ENCODE results near the gene TAF4B.

TAF4B gene

DNA sequence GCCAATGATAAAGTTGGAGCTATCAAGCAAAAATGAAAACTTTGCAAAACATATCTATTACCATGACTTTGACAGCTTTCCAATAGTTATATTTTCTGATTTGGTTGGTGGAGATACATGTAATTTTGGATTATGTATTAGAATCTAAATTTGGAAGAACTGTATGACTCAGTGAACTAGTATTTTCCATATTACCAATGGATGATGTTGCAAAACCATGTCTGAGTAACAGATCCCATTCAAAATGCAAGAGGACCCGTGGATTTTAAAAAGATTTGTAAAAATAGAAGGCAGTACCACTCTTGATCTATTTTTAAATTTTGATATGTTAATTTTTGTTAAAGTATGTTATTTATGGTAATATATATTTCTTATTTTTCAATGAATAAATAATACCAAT is 83.0 kb downstream of the TAF4B start:
- Histone ChIP-seq H3K27ac (ENCODE audit: low read length) (no peak overlapping the region), H3K9me3 (ENCODE audit: control insufficient read depth in 1 of 2, low read length in 2 of 2) (no peaks in the 10 kb centered on the region), H3K4me3 (ENCODE audit: low read depth in 1 of 2, low read length in 2 of 2) (no peak overlapping the region), H3K36me3 (ENCODE audit: control insufficient read depth in 1 of 2, insufficient read depth in 2 of 2, low read length in 2 of 2) (no peaks in the 10 kb centered on the region), H3K27me3 (ENCODE audit: low read depth, low read length) (no peaks in the 10 kb centered on the region), H3K4me1 (ENCODE audit: control insufficient read depth in 1 of 2, insufficient read depth in 2 of 2, low read length in 2 of 2) (no peaks in the 10 kb centered on the region)

DNA sequence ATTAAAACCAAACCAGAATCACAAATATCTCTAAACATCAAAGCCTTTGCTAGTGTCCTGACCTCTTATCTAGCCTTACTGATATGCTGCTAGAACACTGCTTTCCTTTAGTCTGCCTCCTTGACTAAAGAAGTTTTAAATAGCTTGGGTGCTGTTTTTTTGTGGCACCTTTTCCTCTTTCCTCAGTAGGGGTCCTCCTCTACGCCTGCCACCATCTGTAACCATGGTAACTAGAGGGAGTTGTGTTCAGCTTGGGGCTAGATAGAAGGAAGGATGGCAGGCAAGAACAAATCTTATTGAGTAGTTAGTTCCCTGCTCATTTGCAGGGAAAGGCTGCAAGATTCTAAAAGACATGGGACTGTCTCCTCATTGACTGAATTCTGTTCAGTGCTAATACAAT is 86.0 kb downstream of the TAF4B start:
- no peak overlapping the region for H3K4me3 ChIP-seq (ENCODE audit: low read depth in 1 of 2, low read length in 2 of 2)
- no peaks in the 10 kb centered on the region for H3K36me3 ChIP-seq (ENCODE audit: control insufficient read depth in 1 of 2, insufficient read depth in 2 of 2, low read length in 2 of 2)
- H3K27ac ChIP-seq (ENCODE audit: low read length), result no peak overlapping the region

DNA sequence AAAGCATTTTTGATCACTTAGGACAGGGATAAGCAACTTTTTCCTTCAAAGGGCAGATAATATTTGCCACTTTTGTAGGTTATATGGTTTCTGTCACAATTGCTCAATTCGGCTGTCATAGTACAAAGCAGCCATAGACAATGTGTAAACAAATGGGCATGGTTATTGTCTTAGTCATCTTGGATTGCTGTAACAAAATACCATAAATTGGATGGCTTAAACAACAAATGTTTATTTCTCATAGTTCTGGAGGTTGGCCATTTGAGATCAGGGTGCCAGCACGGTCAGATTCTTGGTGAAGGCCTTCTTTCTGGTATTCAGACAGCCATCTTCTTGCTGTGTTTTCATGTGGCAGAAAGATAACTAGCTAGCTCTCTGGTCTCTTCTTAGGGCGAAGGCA is 91.2 kb downstream of the TAF4B start:
- no peaks in the 10 kb centered on the region for H3K27me3 ChIP-seq (ENCODE audit: low read depth, low read length)
- no peaks in the 10 kb centered on the region for H3K4me1 ChIP-seq (ENCODE audit: control insufficient read depth in 1 of 2, insufficient read depth in 2 of 2, low read length in 2 of 2)
- no peak overlapping the region for H3K27ac ChIP-seq (ENCODE audit: low read length)
- no peaks in the 10 kb centered on the region for H3K36me3 ChIP-seq (ENCODE audit: control insufficient read depth in 1 of 2, insufficient read depth in 2 of 2, low read length in 2 of 2)
- H3K9me3 ChIP-seq (ENCODE audit: control insufficient read depth in 1 of 2, low read length in 2 of 2), result no peaks in the 10 kb centered on the region
- no peak overlapping the region for H3K4me3 ChIP-seq (ENCODE audit: low read depth in 1 of 2, low read length in 2 of 2)

More for the DNA sequence above, 86.0 kb downstream of the TAF4B start:
- Histone ChIP-seq H3K27me3 (ENCODE audit: low read depth, low read length) (no peaks in the 10 kb centered on the region), H3K4me1 (ENCODE audit: control insufficient read depth in 1 of 2, insufficient read depth in 2 of 2, low read length in 2 of 2) (no peaks in the 10 kb centered on the region), H3K9me3 (ENCODE audit: control insufficient read depth in 1 of 2, low read length in 2 of 2) (no peaks in the 10 kb centered on the region)

DNA sequence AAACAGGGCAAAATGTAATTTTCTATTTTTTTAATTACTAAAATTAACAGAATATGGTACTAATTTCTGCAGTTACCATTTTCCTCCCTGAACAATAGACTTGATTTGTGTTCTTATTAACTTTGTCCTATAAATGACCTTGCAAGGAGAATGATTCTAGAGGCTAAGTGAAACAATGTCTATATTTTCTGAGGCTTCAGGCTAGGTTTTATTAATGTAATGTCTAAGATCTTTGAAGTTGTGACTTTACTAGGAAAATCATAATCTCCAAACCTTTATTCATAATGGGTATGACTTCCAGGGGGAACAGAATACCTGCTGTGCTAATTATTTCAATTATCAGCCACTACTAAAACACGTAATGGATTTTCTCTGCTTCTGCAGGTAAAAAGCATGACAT is 94.4 kb downstream of the TAF4B start:
- no peak overlapping the region for H3K4me3 ChIP-seq (ENCODE audit: low read depth in 1 of 2, low read length in 2 of 2)
- H3K27ac ChIP-seq (ENCODE audit: low read length), result no peak overlapping the region
- no peaks in the 10 kb centered on the region for H3K4me1 ChIP-seq (ENCODE audit: control insufficient read depth in 1 of 2, insufficient read depth in 2 of 2, low read length in 2 of 2)

DNA sequence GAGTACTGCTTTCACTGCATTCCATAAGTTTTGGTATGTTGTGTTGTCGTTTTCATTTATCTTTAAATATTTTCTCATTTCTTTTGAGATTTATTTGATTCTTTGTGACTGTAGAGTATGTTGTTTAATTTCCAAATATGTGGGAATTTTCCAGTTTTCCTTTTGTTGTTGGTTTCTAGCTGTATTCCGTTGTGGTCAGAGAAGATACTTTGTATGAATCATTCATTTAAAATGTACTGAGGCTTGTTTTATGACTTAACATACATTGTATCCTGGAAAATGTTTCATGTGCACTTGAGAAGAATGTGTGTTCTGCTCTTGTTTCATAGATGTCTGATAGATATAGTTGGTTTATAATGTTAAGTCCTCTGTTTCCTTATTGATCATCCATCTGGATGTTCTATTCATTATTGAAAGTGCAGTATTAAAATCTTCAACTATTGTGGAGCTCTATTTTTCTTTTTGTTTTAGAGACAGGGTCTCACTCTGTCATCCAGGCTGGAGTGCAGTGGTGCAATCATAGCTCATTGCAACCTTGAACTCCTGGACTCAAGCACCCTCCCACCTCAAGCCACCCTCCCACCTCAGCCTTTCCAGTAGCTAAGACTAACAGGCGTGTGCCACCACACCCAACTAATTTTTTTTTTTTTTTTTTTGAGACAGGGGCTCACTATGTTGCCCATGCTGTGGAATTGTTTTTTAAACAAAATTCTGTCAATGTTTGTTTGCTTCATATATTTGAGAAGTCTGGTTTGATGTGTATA is 96.8 kb downstream of the TAF4B start:
- Histone ChIP-seq H3K27ac (ENCODE audit: low read length) (no peak overlapping the region), H3K4me3 (ENCODE audit: low read depth in 1 of 2, low read length in 2 of 2) (no peak overlapping the region), H3K9me3 (ENCODE audit: control insufficient read depth in 1 of 2, low read length in 2 of 2) (no peaks in the 10 kb centered on the region), H3K36me3 (ENCODE audit: control insufficient read depth in 1 of 2, insufficient read depth in 2 of 2, low read length in 2 of 2) (no peaks in the 10 kb centered on the region), H3K27me3 (ENCODE audit: low read depth, low read length) (no peaks in the 10 kb centered on the region), H3K4me1 (ENCODE audit: control insufficient read depth in 1 of 2, insufficient read depth in 2 of 2, low read length in 2 of 2) (no peaks in the 10 kb centered on the region)

More for the DNA sequence above, 94.4 kb downstream of the TAF4B start:
- no peaks in the 10 kb centered on the region for H3K9me3 ChIP-seq (ENCODE audit: control insufficient read depth in 1 of 2, low read length in 2 of 2)
- H3K36me3 ChIP-seq (ENCODE audit: control insufficient read depth in 1 of 2, insufficient read depth in 2 of 2, low read length in 2 of 2), result no peaks in the 10 kb centered on the region
- H3K27me3 ChIP-seq (ENCODE audit: low read depth, low read length), result no peaks in the 10 kb centered on the region

DNA sequence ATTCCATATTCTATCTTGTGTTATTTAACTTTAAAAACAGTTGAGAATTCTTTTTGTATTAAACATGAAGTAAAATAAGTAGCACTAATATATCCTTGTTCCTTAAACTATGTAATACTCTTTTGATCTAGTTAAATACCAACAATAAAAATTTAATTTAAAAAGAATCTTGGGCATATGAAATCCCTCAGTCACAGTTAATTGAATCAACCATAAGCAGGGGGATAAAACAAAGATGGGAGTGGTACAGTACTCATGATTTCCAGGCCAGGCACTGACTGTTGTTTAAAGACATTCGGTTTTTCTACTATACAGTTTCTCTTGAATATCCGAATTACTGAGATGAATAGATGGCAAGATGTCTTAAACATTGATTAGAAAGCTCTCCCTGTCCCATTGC is 99.5 kb downstream of the TAF4B start:
- H3K36me3 ChIP-seq (ENCODE audit: control insufficient read depth in 1 of 2, insufficient read depth in 2 of 2, low read length in 2 of 2), result peaks cover 0 to 11% of the 10 kb centered on the region in 2 donors

DNA sequence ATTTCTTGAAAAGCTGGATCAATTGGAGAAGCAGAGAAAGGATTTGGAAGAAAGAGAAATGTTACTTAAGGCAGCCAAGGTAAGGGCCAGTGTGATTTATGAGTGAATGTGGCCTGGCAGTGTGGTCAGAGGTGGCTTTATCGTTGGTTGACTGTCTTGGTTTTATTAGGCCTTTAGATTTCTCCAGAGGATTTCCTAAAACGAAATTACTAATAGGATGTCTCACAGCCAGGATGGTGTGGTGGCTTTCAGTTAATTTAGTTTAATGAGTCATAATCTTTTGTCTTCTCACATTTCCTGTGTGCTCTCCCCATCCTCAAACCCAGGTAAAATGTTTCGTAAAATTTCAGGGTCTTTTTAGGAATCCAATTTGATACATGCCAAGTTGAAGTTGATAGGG is 100.8 kb downstream of the TAF4B start:
- H3K27me3 ChIP-seq (ENCODE audit: low read depth, low read length), result no peaks in the 10 kb centered on the region
- no peak overlapping the region for H3K4me3 ChIP-seq (ENCODE audit: low read depth in 1 of 2, low read length in 2 of 2)
- no peaks in the 10 kb centered on the region for H3K9me3 ChIP-seq (ENCODE audit: control insufficient read depth in 1 of 2, low read length in 2 of 2)
- H3K36me3 ChIP-seq (ENCODE audit: control insufficient read depth in 1 of 2, insufficient read depth in 2 of 2, low read length in 2 of 2), result peaks cover 0 to 11% of the 10 kb centered on the region in 2 donors
- H3K4me1 ChIP-seq (ENCODE audit: control insufficient read depth in 1 of 2, insufficient read depth in 2 of 2, low read length in 2 of 2), result no peaks in the 10 kb centered on the region
- no peak overlapping the region for H3K27ac ChIP-seq (ENCODE audit: low read length)

More for the DNA sequence above, 99.5 kb downstream of the TAF4B start:
- Histone ChIP-seq H3K4me1 (ENCODE audit: control insufficient read depth in 1 of 2, insufficient read depth in 2 of 2, low read length in 2 of 2) (no peaks in the 10 kb centered on the region), H3K27me3 (ENCODE audit: low read depth, low read length) (no peaks in the 10 kb centered on the region), H3K9me3 (ENCODE audit: control insufficient read depth in 1 of 2, low read length in 2 of 2) (no peaks in the 10 kb centered on the region), H3K27ac (ENCODE audit: low read length) (no peak overlapping the region), H3K4me3 (ENCODE audit: low read depth in 1 of 2, low read length in 2 of 2) (no peak overlapping the region)

DNA sequence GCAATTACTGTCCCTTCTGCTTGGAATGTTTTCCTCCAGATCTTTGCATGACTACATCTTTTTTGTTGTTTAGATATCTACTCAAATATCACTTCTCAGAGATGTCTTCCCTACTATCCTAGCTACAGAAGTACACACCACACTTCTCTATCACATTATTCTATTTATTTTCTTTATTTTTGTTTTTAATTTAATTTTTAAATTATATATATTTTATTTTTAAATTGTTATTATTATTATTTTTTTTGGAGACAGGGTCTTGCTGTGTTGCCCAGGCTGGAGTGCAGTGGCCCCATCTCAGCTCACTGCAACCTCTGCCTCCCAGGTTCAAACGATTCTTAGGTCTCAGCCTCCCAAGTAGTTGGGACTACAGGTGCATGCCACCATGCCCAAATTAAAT is 106.7 kb downstream of the TAF4B start:
- Histone ChIP-seq H3K27me3 (ENCODE audit: low read depth, low read length) (no peaks in the 10 kb centered on the region), H3K36me3 (ENCODE audit: control insufficient read depth in 1 of 2, insufficient read depth in 2 of 2, low read length in 2 of 2) (peaks cover 0 to 11% of the 10 kb centered on the region in 2 donors), H3K9me3 (ENCODE audit: control insufficient read depth in 1 of 2, low read length in 2 of 2) (no peaks in the 10 kb centered on the region), H3K4me3 (ENCODE audit: low read depth in 1 of 2, low read length in 2 of 2) (no peak overlapping the region), H3K4me1 (ENCODE audit: control insufficient read depth in 1 of 2, insufficient read depth in 2 of 2, low read length in 2 of 2) (peaks cover 0 to 25% of the 10 kb centered on the region in 2 donors), H3K27ac (ENCODE audit: low read length) (no peak overlapping the region)

DNA sequence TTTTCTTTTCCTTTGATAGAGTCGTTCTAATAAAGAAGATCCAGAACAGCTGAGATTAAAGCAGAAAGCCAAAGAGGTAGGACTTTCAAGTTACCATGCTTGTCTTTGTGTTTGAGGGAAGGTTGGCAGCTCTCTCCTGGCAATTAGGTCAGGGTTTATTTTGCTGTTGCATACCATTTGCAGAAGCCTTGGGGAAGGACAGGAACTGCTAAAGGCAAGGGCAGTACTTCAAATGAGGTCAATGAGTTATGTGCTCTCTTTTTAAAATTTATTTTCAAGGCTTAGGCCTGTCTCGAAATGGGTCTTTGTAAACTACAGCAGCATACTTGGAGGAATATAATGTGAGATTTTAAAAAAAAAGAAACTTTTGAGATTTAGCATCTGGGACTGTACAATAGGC is 108.9 kb downstream of the TAF4B start:
- Histone ChIP-seq H3K9me3 (ENCODE audit: control insufficient read depth in 1 of 2, low read length in 2 of 2) (no peaks in the 10 kb centered on the region), H3K4me1 (ENCODE audit: control insufficient read depth in 1 of 2, insufficient read depth in 2 of 2, low read length in 2 of 2) (peaks cover 0 to 25% of the 10 kb centered on the region in 2 donors), H3K27ac (ENCODE audit: low read length) (peak overlapping the region; percentile 2), H3K27me3 (ENCODE audit: low read depth, low read length) (no peaks in the 10 kb centered on the region), H3K36me3 (ENCODE audit: control insufficient read depth in 1 of 2, insufficient read depth in 2 of 2, low read length in 2 of 2) (no peaks in the 10 kb centered on the region), H3K4me3 (ENCODE audit: low read depth in 1 of 2, low read length in 2 of 2) (no peak overlapping the region)

DNA sequence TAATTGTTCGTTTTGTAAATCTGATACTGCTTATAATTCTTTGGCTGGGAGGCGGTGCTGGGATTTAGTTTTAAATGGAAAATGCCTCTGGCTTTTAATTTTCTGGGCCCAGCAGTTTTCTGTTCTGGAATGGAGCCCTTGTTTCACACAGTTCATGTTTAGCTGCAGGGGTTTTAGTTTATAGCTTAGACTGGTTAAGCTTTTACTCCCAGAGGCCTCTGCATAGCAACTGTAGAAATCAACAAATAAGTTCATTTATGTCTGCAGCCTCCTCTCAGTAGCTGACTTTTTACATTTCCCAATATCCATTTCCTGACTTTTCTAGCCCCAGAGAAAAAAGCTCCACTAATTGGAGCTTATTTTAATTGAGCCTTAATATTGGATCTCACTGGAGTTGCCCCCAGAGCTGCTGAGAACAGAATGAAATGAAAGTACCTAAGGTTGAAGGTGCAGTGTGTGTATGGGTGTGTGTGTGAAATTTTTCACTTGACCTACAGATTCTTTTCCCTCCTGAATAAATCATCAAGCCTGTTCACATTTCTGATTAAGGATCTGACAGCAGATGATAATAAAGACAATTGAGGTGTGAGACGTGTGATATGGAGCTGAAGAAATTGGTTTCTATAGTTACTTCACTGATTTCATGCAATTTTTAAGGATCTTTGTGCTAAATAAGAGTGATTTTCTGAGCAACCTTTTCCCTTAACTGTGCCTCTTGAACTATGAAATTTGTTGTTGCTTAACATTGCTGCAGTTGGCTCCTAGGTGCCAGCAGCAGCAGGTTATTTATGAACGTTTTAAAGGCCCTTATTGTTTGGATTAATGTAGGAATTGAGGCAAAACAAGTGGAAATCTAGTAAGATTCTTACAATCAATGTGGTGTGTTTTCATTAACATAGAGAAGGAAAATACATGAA is 109.6 kb downstream of the TAF4B start:
- Histone ChIP-seq H3K27me3 (ENCODE audit: low read depth, low read length) (no peaks in the 10 kb centered on the region), H3K9me3 (ENCODE audit: control insufficient read depth in 1 of 2, low read length in 2 of 2) (no peaks in the 10 kb centered on the region), H3K4me1 (ENCODE audit: control insufficient read depth in 1 of 2, insufficient read depth in 2 of 2, low read length in 2 of 2) (peaks cover 0 to 25% of the 10 kb centered on the region in 2 donors), H3K4me3 (ENCODE audit: low read depth in 1 of 2, low read length in 2 of 2) (no peak overlapping the region), H3K27ac (ENCODE audit: low read length) (peak overlapping the region; percentile 2), H3K36me3 (ENCODE audit: control insufficient read depth in 1 of 2, insufficient read depth in 2 of 2, low read length in 2 of 2) (no peaks in the 10 kb centered on the region)

DNA sequence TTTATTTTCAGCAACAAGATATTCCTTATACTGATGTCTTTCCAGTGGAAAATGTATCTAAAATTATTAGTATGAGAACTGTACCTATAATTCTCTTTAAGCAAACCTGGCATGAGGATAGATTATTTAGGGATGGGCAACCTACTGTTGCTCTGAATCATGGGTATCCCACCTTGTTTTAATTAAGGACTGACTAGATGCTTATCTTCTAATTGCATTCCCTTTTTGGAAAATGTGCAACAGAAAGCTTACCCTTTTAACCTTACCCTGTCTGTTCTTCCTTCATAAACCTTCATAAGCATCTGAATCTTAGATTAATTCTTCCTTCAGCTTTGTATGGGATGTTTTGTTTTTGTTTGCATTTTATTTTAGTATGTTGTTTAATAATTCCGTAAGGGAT is 110.3 kb downstream of the TAF4B start:
- Histone ChIP-seq H3K27ac (ENCODE audit: low read length) (no peak overlapping the region), H3K4me1 (ENCODE audit: control insufficient read depth in 1 of 2, insufficient read depth in 2 of 2, low read length in 2 of 2) (peaks cover 0 to 25% of the 10 kb centered on the region in 2 donors)

More for the DNA sequence above, 110.3 kb downstream of the TAF4B start:
- Histone ChIP-seq H3K27me3 (ENCODE audit: low read depth, low read length) (no peaks in the 10 kb centered on the region), H3K4me3 (ENCODE audit: low read depth in 1 of 2, low read length in 2 of 2) (no peak overlapping the region), H3K9me3 (ENCODE audit: control insufficient read depth in 1 of 2, low read length in 2 of 2) (no peaks in the 10 kb centered on the region), H3K36me3 (ENCODE audit: control insufficient read depth in 1 of 2, insufficient read depth in 2 of 2, low read length in 2 of 2) (no peaks in the 10 kb centered on the region)
